ENCODE measurements around the gene TEX2. TPM values are rescaled to one million over a fixed set of nuclear protein-coding genes. Genes with fewer than 3 reads are reported as not detected.
A peak's percentile ranks its signal among the peaks of the same experiment; 100 is the strongest.
"Not testable (repeated sequence)": the region's sequence is repeated elsewhere in the genome, so short reads cannot be mapped to it uniquely, and the experiment has no call there.

TEX2 gene
- total RNA-seq, 2 donors from 2014 or later = 9.4 to 14.9 TPM

GRCh38 chr17:64200080-64201032 is 62.7 kb downstream of the TEX2 start:
- Mint-ChIP-seq H3K4me3 (peak overlapping the region; percentile 37), H3K4me1 (peaks cover 18% of the 10 kb centered on the region), H3K27me3 (no peaks in the 10 kb centered on the region), H3K27ac (peak overlapping the region; percentile 8), H3K36me3 (ENCODE audit: low read depth) (no peaks in the 10 kb centered on the region), H3K9me3 (no peaks in the 10 kb centered on the region)
- peak; percentile 96 for ATAC-seq (replicated peaks)

GRCh38 chr17:64198331-64199090 is 64.5 kb downstream of the TEX2 start:
- H3K27me3 Mint-ChIP-seq = no peaks in the 10 kb centered on the region
- H3K9me3 Mint-ChIP-seq = no peaks in the 10 kb centered on the region
- H3K27ac Mint-ChIP-seq = peak overlapping the region; percentile 10
- H3K36me3 Mint-ChIP-seq (ENCODE audit: low read depth) = peaks cover 11% of the 10 kb centered on the region
- ATAC-seq (replicated peaks) = no peak
- no peak overlapping the region for H3K4me3 Mint-ChIP-seq
- H3K4me1 Mint-ChIP-seq = peaks cover 18% of the 10 kb centered on the region

GRCh38 chr17:64196601-64197000 is 66.5 kb downstream of the TEX2 start:
- Mint-ChIP-seq H3K36me3 (ENCODE audit: low read depth) (peaks cover 20% of the 10 kb centered on the region), H3K27ac (no peak overlapping the region), H3K9me3 (no peaks in the 10 kb centered on the region)

GRCh38 chr17:64193561-64193960 is 69.5 kb downstream of the TEX2 start:
- Mint-ChIP-seq H3K27ac (no peak overlapping the region), H3K9me3 (no peaks in the 10 kb centered on the region), H3K4me1 (no peaks in the 10 kb centered on the region), H3K4me3 (no peak overlapping the region), H3K27me3 (no peaks in the 10 kb centered on the region), H3K36me3 (ENCODE audit: low read depth) (peaks cover 20% of the 10 kb centered on the region)
- no peak for ATAC-seq (replicated peaks)

More at GRCh38 chr17:64196601-64197000, 66.5 kb downstream of the TEX2 start:
- Mint-ChIP-seq H3K4me3 (no peak overlapping the region), H3K4me1 (peaks cover 14% of the 10 kb centered on the region), H3K27me3 (no peaks in the 10 kb centered on the region)
- no peak for ATAC-seq (replicated peaks)

- H3K9me3 Mint-ChIP-seq = no peaks in the 10 kb centered on the region
- no peak for ATAC-seq (replicated peaks)
- no peaks in the 10 kb centered on the region for H3K27me3 Mint-ChIP-seq
- no peak overlapping the region for H3K4me3 Mint-ChIP-seq
- H3K36me3 Mint-ChIP-seq (ENCODE audit: low read depth) = peaks cover 27% of the 10 kb centered on the region
- peaks cover under 1% of the 10 kb centered on the region for H3K4me1 Mint-ChIP-seq
- no peak overlapping the region for H3K27ac Mint-ChIP-seq
Measured at GRCh38 chr17:64192589-64192988, 70.5 kb downstream of the TEX2 start.

- Mint-ChIP-seq H3K4me1 (peaks cover 6% of the 10 kb centered on the region), H3K4me3 (no peak overlapping the region), H3K27ac (no peak overlapping the region), H3K36me3 (ENCODE audit: low read depth) (peaks cover 39% of the 10 kb centered on the region), H3K9me3 (no peaks in the 10 kb centered on the region), H3K27me3 (no peaks in the 10 kb centered on the region)
- no peak for ATAC-seq (replicated peaks)
Measured at GRCh38 chr17:64190472-64190871, 72.6 kb downstream of the TEX2 start.

- Mint-ChIP-seq H3K9me3 (no peaks in the 10 kb centered on the region), H3K4me3 (no peak overlapping the region), H3K4me1 (peaks cover 15% of the 10 kb centered on the region), H3K27me3 (no peaks in the 10 kb centered on the region), H3K36me3 (ENCODE audit: low read depth) (peaks cover 23% of the 10 kb centered on the region), H3K27ac (no peak overlapping the region)
- no peak for ATAC-seq (replicated peaks)
Measured at GRCh38 chr17:64188088-64188487, 75.0 kb downstream of the TEX2 start.

GRCh38 chr17:64187093-64187895 is 75.8 kb downstream of the TEX2 start:
- Mint-ChIP-seq H3K27me3 (no peaks in the 10 kb centered on the region), H3K36me3 (ENCODE audit: low read depth) (peaks cover 19% of the 10 kb centered on the region), H3K4me3 (no peak overlapping the region)

GRCh38 chr17:64186171-64187092 is 76.6 kb downstream of the TEX2 start:
- Mint-ChIP-seq H3K4me3 (no peak overlapping the region), H3K27me3 (no peaks in the 10 kb centered on the region), H3K9me3 (no peaks in the 10 kb centered on the region), H3K36me3 (ENCODE audit: low read depth) (peaks cover 19% of the 10 kb centered on the region), H3K27ac (no peak overlapping the region), H3K4me1 (peaks cover 15% of the 10 kb centered on the region)
- no peak for ATAC-seq (replicated peaks)

More at GRCh38 chr17:64187093-64187895, 75.8 kb downstream of the TEX2 start:
- ATAC-seq (replicated peaks) = no peak
- Mint-ChIP-seq H3K9me3 (no peaks in the 10 kb centered on the region), H3K27ac (no peak overlapping the region), H3K4me1 (peaks cover 15% of the 10 kb centered on the region)

- Mint-ChIP-seq H3K4me1 (peaks cover 15% of the 10 kb centered on the region), H3K36me3 (ENCODE audit: low read depth) (peaks cover 19% of the 10 kb centered on the region)
- H3K4me3 Mint-ChIP-seq; H3K9me3 Mint-ChIP-seq; H3K27me3 Mint-ChIP-seq; ATAC-seq (replicated peaks); H3K27ac Mint-ChIP-seq: not testable (repeated sequence)
Measured at GRCh38 chr17:64185557-64185956, 77.5 kb downstream of the TEX2 start.

GRCh38 chr17:64185101-64185500 is 78.0 kb downstream of the TEX2 start:
- no peak for ATAC-seq (replicated peaks)
- Mint-ChIP-seq H3K27ac (no peak overlapping the region), H3K4me3 (no peak overlapping the region), H3K9me3 (no peaks in the 10 kb centered on the region), H3K36me3 (ENCODE audit: low read depth) (peaks cover 19% of the 10 kb centered on the region), H3K4me1 (peaks cover 15% of the 10 kb centered on the region), H3K27me3 (no peaks in the 10 kb centered on the region)

GRCh38 chr17:64183815-64184214 is 79.2 kb downstream of the TEX2 start:
- peak; percentile 97 for ATAC-seq (replicated peaks)

GRCh38 chr17:64182325-64183012 is 80.6 kb downstream of the TEX2 start:
- Mint-ChIP-seq H3K4me1 (peaks cover 13% of the 10 kb centered on the region), H3K36me3 (ENCODE audit: low read depth) (peaks cover 11% of the 10 kb centered on the region), H3K4me3 (no peak overlapping the region), H3K27me3 (no peaks in the 10 kb centered on the region), H3K9me3 (no peaks in the 10 kb centered on the region), H3K27ac (no peak overlapping the region)
- no peak for ATAC-seq (replicated peaks)

More at GRCh38 chr17:64183815-64184214, 79.2 kb downstream of the TEX2 start:
- peaks cover 15% of the 10 kb centered on the region for H3K4me1 Mint-ChIP-seq
- no peaks in the 10 kb centered on the region for H3K9me3 Mint-ChIP-seq
- peaks cover 19% of the 10 kb centered on the region for H3K36me3 Mint-ChIP-seq (ENCODE audit: low read depth)
- H3K4me3 Mint-ChIP-seq = no peak overlapping the region
- no peak overlapping the region for H3K27ac Mint-ChIP-seq
- no peaks in the 10 kb centered on the region for H3K27me3 Mint-ChIP-seq

Measured in activated T-helper 17 cell treated with anti-CD3 and anti-CD28 coated beads, Interleukin-2, amount 50 U/mL, for 72 hours (primary cell).